HFF-Myc (cell line): ENCODE data around the gene LAMB1.

Experiments
- DNase-seq: peaks from one replicate; pipeline ENCODE4 v3.0.0-alpha.2; 2011; ENCODE audit warnings: low read depth; ENCODE audit errors: extremely low read depth
- H3K4me3 ChIP-seq: replicated peaks from 2 replicates; pipeline ENCODE4 v1.5.1; 2011; ENCODE audit warnings: low read depth, mild to moderate bottlenecking, control low read depth, low read length
- TF ChIP-seq, protein P1 (sequence below): IDR thresholded peaks from 2 replicates; pipeline ENCODE4 v1.5.1; 2012; ENCODE audit warnings: mild to moderate bottlenecking, low read depth, low read length, control low read depth; ENCODE audit errors: missing control alignments

Gene LAMB1

DNA sequence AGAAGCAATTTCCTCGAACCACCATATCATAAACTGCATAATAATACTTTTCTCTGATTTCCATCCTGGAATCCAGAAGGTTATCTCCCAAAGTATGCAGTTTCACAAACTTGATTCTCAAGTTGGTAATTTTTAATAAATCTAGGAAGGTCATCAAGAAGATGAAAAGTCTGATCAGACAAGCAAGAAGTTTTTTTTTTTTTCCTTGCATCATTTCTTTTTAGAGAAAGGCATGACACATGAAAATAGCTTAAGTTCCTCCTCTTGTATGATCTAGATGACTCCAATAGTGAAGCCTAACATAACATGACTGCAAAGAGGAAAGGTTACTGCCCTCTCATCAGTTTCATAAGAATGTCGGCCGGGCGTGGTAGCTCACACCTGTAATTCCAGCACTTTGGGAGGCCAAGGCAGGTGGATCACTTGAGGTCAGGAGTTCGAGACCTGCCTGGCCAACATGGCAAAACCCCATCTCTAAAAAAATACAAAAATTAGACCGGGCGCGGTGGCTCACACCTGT, 22.2 kb downstream of the LAMB1 start:
- TF ChIP-seq, protein P1, sequence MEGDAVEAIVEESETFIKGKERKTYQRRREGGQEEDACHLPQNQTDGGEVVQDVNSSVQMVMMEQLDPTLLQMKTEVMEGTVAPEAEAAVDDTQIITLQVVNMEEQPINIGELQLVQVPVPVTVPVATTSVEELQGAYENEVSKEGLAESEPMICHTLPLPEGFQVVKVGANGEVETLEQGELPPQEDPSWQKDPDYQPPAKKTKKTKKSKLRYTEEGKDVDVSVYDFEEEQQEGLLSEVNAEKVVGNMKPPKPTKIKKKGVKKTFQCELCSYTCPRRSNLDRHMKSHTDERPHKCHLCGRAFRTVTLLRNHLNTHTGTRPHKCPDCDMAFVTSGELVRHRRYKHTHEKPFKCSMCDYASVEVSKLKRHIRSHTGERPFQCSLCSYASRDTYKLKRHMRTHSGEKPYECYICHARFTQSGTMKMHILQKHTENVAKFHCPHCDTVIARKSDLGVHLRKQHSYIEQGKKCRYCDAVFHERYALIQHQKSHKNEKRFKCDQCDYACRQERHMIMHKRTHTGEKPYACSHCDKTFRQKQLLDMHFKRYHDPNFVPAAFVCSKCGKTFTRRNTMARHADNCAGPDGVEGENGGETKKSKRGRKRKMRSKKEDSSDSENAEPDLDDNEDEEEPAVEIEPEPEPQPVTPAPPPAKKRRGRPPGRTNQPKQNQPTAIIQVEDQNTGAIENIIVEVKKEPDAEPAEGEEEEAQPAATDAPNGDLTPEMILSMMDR, result no peak
- no peak overlapping the region for H3K4me3 ChIP-seq
- no peak for DNase-seq

DNA sequence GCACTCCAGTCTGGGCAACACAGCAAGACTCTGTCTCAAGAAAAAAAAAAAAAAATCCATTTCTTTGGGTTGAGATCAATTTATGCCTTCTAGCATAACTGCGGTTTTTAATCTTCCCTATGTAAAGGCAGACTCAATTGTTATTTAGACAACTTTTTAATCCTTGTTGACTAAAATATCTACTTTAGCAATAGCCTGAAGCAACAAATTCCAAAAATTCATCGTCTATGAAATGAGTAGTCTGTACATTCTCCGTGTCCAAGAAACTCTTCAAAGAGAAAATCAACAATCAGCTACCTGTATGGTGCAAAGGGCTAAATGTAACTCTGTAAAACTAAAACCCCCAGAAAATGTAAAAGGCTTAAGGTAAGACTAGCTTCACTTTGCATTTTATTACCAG, 22.8 kb downstream of the LAMB1 start:
- no peak overlapping the region for H3K4me3 ChIP-seq
- DNase-seq, result no peak
- TF ChIP-seq, protein P1, result no peak

- no peak overlapping the region for H3K4me3 ChIP-seq
- TF ChIP-seq, protein P1, result no peak
- DNase-seq, result no peak
Measured at GRCh38 chr7:107978815-107979408, 24.0 kb downstream of the LAMB1 start.

DNA sequence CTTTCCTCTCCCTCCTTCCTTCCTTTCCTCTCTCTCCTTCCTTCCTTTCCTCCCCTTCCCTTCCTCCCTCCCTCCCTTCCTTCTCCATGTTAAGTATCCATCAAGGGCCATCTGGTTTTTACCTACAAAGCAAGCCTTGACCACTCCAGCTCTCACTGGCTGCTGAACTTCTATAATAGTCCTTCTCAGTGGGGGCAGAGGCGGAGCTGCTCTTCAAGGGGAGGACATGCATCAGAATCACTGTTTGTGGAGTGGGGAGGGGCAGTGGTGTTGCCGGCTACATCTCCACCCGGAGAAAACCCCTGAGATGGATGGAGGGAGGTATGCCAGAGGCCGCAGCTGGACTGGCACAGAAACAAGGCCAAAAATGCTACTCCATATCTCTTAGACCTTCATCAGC, 25.9 kb downstream of the LAMB1 start:
- H3K4me3 ChIP-seq, result no peak overlapping the region
- DNase-seq, result no peak
- TF ChIP-seq, protein P1, result no peak

DNA sequence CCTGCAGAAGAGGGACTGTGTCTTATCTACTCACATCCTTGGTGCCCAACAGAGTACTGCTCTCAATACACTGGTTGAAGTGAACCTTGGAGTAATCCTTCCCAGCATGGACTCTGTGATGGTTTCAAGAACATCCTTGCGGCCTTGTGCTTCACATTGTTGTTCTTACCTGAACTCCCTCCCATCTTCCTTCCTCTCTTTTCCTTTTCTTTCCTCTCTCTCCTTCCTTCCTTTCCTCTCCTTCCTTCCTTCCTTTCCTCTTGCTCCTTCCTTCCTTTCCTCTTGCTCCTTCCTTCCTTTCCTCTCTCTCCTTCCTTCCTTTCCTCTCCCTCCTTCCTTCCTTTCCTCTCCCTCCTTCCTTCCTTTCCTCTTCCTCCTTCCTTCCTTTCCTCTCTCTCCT, 26.3 kb downstream of the LAMB1 start:
- TF ChIP-seq, protein P1, result no peak
- no peak overlapping the region for H3K4me3 ChIP-seq
- DNase-seq, result no peak

DNA sequence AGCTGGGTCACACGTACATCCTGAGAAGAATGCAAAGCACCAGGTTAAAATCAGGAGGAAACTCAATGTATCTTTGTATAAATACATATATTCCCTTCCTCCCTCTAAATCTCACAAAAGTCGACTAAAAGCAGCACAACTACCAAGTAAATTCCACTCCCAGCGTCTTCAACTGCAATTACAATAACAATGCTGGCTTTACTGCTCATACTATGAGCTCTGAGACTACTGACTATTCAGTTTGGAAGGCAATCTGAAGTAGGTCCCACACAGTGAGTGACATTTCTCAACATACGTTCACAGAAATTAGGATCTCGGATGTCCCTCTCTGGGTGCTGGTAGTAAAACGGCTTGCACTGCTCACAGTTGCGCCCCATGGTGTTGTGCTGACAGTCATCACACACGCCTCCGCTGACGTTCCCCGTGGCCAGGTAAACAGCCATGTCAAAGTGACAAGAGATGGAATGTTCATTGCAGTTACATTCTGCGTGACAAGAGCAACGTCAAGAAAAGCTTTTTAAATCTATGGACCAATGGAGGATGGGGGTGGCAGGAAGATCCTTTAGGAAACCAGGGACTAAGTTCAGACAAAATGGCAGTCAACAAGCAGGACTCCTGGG, 27.5 kb downstream of the LAMB1 start:
- TF ChIP-seq, protein P1, result no peak
- DNase-seq, result no peak
- no peak overlapping the region for H3K4me3 ChIP-seq
